AG09309 (cell line): Measurements from ENCODE around the gene TPTE2.
"Not testable (repeated sequence)": the region's sequence is repeated elsewhere in the genome, so short reads cannot be mapped to it uniquely, and the experiment has no call there.

Experiments used
- DNase-seq: peaks from one replicate; pipeline ENCODE4 v3.0.0-alpha.2; 2010; ENCODE audit warnings: low read depth
- H3K4me3 ChIP-seq: 2 replicates; pipeline ENCODE4 v1.5.1; 2011; ENCODE audit warnings: mild to moderate bottlenecking, low read depth, low read length, moderate library complexity; ENCODE audit not compliant: control insufficient read depth
- CTCF ChIP-seq: IDR thresholded peaks from 2 replicates; pipeline ENCODE4 v1.5.1; 2011; ENCODE audit warnings: mild to moderate bottlenecking, low read depth, low read length, inconsistent platforms; ENCODE audit not compliant: insufficient read depth, control insufficient read depth; ENCODE audit errors: missing control alignments

The TPTE2 gene

GRCh38 chr13:19561127-19561582, at the start of gene TPTE2:
Gene TPTE2, minus strand, starts transcription at chr13:19561532. Its CDS starts 58,298 bp downstream, at chr13:19503234.
- not testable (repeated sequence) for DNase-seq, H3K4me3 ChIP-seq

GRCh38 chr13:19607523-19608078, 46.3 kb upstream of the TPTE2 start:
- H3K4me3 ChIP-seq = no peak overlapping the region
- DNase-seq = no peak
- TF ChIP-seq CTCF = no peak

- no peak for DNase-seq
- no peak for TF ChIP-seq CTCF
- no peak overlapping the region for H3K4me3 ChIP-seq
These were observed 45.4 kb upstream of the TPTE2 start for GRCh38 chr13:19606737-19607136.

DNA sequence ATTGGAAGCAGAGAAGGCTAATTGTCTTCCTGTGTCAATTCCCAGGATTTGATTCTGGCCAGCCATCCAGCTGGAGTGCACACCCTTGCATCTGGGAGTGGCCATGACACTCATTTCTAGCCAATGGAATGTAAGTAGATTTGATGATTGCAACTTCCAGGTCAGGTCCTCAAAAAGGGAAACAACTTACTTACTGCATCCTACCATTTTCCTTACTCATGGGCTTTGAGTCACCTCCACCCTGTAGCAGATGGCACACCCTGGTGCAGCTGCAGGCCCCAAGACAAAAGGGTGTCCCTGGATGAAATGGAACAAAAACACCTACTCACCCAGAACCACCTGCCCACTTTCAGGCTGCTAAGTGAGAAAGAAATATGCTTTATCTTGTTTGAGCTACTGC, 44.8 kb upstream of the TPTE2 start:
- H3K4me3 ChIP-seq = no peak overlapping the region
- TF ChIP-seq CTCF = no peak
- no peak for DNase-seq

DNA sequence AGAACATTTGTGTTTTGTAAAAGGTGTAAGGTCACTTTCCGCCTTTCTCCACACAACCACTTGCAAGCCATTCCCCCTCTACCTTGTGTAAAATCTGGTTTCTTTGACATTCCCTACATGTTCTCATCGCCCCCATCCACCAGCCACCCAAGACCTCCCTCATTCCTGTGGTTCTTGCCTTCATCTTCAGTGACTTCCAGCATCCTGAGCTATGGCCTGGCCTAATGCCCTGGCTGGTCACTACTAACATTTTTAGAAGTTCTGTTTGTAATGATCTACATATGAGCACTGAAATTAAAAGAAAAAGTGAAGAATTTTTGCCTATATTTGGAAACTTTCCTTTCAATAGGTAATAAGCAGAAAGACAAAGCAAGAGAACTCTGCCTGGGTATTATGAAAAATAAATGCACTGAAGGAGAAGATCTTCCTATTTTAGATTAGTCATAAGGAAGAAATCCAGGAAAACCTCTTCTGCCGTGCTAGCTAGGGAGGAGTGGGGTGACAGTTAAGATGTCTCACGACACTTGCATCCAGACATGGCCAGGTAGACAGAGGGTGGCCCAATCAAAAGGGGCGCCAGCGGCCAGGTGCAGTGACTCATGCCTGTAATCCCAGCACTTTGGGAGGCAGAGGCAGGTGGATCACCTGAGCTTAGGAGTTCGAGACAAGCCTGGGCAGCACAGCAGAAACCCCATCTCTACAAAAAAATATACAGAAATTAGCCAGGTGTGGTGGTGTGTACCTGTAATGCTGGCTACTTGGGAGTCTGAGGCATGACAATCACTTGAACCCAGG, 44.0 kb upstream of the TPTE2 start:
- no peak for TF ChIP-seq CTCF
- no peak overlapping the region for H3K4me3 ChIP-seq
- DNase-seq = no peak

- DNase-seq = no peak
- no peak overlapping the region for H3K4me3 ChIP-seq
- no peak for TF ChIP-seq CTCF
These were observed 43.0 kb upstream of the TPTE2 start for GRCh38 chr13:19604306-19604705.

DNA sequence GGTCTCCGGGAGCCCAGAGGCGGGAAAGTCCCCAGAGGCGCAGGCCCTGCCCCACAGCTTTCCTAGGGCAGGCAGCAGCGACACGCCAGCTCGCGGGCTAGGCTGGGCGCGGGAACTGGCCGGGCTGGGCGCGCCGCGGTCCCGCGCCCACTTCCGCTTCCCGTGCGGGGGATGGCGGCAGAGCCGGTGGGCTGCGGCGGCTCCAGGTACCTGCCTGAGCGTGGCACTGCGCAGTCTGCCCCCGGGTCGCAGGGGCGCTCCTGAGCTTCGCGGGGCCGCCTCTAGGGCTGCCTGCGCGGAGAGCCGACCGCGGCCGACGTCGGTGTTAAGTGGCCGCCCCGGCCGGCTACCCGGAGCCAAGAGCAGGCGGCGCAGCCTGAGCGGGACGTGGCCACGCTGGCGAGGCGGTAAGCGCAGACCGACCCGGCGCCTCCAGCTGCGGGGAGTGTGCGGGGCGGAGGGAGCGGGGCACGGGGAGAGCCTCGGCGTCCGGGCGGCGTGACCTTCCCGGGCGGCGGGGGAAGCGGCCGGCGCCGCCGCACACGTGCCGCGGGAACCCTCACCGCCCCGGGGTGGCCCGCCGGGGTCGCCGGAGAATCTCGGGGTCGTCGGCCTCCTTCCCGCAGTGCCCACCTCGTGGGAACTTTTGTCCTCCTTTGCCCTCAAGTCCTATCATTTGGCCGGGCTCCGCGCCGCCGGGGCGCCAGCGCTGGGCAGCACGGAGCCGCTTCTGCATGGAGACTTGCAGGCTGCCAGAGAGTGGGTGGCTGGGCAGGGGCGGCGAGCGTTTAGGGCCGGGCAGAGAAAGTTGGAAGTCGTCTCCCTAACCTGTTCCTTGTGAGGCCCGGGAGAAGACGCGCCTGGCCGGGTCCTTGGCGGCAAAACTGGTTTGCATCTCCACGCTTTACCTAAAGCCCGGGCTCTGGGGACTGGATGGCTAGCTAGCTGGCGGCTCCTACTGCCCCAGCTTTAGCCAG, 40.7 kb upstream of the TPTE2 start:
- peak overlapping the region; percentile 57 for H3K4me3 ChIP-seq
- DNase-seq = no peak
- TF ChIP-seq CTCF = no peak
